AG09309 (cell line): ENCODE results near the gene RAD18.

Experiments used
- DNase-seq: peaks from one replicate; pipeline ENCODE4 v3.0.0-alpha.2; 2010; ENCODE audit warnings: low read depth
- H3K4me3 ChIP-seq: 2 replicates; pipeline ENCODE4 v1.5.1; 2011; ENCODE audit warnings: mild to moderate bottlenecking, low read depth, low read length, moderate library complexity; ENCODE audit not compliant: control insufficient read depth
- TF ChIP-seq, protein P1 (sequence below): IDR thresholded peaks from 2 replicates; pipeline ENCODE4 v1.5.1; 2011; ENCODE audit warnings: mild to moderate bottlenecking, low read depth, low read length, inconsistent platforms; ENCODE audit not compliant: insufficient read depth, control insufficient read depth; ENCODE audit errors: missing control alignments

Gene RAD18

DNA sequence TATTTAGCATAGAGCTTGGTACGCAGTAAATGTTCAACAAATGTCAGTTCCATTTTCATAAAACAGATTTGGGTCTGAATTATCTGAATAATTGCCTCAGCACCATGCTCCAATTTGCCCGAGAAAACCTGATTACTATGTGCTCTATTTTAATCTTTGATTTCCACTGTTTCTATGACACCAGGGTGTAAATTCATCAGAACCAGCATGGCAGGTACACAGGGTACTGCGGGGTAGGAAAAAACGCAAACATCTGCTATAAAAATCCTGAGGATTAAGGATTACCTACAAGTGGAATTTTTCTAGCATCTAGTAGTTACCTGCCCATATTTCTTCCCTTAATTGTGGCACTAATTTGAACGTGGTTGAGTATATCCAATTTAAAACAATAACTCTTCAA lies 70.3 kb downstream of the RAD18 start:
- TF ChIP-seq, protein P1, sequence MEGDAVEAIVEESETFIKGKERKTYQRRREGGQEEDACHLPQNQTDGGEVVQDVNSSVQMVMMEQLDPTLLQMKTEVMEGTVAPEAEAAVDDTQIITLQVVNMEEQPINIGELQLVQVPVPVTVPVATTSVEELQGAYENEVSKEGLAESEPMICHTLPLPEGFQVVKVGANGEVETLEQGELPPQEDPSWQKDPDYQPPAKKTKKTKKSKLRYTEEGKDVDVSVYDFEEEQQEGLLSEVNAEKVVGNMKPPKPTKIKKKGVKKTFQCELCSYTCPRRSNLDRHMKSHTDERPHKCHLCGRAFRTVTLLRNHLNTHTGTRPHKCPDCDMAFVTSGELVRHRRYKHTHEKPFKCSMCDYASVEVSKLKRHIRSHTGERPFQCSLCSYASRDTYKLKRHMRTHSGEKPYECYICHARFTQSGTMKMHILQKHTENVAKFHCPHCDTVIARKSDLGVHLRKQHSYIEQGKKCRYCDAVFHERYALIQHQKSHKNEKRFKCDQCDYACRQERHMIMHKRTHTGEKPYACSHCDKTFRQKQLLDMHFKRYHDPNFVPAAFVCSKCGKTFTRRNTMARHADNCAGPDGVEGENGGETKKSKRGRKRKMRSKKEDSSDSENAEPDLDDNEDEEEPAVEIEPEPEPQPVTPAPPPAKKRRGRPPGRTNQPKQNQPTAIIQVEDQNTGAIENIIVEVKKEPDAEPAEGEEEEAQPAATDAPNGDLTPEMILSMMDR, result no peak
- DNase-seq, result no peak
- no peak overlapping the region for H3K4me3 ChIP-seq

- DNase-seq, result peak; percentile 40
- TF ChIP-seq, protein P1, result no peak
Measured at GRCh38 chr3:8891774-8892173, 71.5 kb downstream of the RAD18 start.

DNA sequence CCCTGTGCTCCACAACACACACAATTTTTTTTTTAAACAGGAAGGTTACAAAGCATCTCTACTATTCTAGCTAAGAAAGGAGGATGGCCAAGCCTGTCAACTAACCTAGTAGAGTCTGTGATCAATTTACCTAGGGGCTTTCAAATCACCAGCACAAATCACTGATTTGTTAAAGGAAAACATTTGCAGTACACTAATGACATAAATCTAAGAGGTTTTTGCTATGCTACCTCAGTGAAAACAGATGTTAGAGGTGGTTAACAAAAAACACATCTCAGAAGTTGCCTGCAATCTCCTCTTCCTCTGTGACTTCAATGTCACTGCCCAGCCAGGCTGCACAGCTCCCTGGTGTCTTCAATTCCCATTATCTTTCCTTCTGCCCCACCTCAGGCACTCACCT lies 72.0 kb downstream of the RAD18 start:
- TF ChIP-seq, protein P1, result no peak
- DNase-seq, result no peak
- no peak overlapping the region for H3K4me3 ChIP-seq

More at GRCh38 chr3:8891774-8892173, 71.5 kb downstream of the RAD18 start:
- H3K4me3 ChIP-seq, result no peak overlapping the region

DNA sequence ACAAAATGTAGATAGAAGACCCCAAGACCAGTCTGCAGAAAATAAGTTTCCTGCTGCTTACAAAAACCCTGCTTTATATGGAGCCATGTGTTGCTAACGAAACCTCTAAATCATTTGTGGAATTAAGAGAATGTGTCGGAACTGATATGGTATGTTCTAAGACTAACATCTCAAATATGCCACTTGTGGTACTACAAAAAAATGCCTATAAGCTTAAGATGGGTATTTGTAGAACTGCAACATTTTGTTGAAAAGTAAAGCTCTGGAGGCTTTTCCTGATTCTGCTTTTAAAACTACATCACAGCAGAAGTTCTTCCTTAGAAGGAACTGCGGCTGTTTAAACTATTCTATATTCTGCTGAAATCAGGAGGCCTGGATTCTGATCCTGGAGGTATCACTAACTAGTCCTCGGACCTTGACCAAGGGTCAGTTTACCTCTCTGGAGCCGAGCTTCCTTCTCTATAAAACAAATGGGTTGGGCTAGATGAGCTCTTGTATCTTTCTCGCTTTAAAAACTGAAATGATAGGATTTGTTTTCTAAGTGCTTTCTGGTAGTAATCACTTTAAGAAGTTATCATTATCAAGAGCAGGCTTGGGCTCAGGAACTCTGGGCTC lies 74.9 kb downstream of the RAD18 start:
- DNase-seq, result peak; percentile 83
- no peak overlapping the region for H3K4me3 ChIP-seq
- TF ChIP-seq, protein P1, result no peak

- H3K4me3 ChIP-seq, result no peak overlapping the region
- TF ChIP-seq, protein P1, result no peak
- DNase-seq, result no peak
Measured at GRCh38 chr3:8887435-8888300, 75.6 kb downstream of the RAD18 start.

DNA sequence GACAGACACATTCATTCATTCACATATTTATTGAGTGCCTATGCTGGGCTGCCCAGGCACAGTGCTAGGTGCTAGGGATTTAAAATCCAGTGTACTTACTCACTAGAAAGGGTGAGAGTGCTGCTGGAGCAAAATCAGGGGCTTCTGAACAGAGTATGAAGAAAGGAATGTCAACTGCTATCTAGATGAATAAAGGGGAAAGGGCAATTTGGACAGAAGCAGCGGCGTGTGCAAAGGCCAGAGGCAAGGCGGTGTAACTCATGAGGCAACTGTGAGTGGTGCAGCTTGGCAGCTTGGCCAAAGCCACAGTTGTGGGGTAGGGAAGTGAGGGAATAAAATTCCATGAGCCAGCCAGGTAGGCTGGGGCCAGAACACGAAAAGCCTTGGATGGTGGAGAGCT lies 76.7 kb downstream of the RAD18 start:
- H3K4me3 ChIP-seq, result no peak overlapping the region
- no peak for DNase-seq
- TF ChIP-seq, protein P1, result no peak
